Amniotic epithelial cell (primary cell): ENCODE results near the gene VPS11.

Experiments
- DNase-seq: peaks from one replicate; pipeline ENCODE4 v3.0.0-alpha.2; 2010; ENCODE audit warnings: low read depth

The VPS11 gene

GRCh38 chr11:119081682-119082260 lies 14.2 kb downstream of the VPS11 start:
- DNase-seq: no peak

- peak; percentile 90 for DNase-seq
Observed at GRCh38 chr11:119084663-119085436, 17.2 kb downstream of the VPS11 start, which contains the start of gene HMBS. Gene HMBS (plus strand): TSS chr11:119084881. CDS start chr11:119085034, 153 bp downstream.

GRCh38 chr11:119085437-119085847 lies 17.8 kb downstream of the VPS11 start:
- peak; percentile 26 for DNase-seq

GRCh38 chr11:119087123-119087522 lies 19.5 kb downstream of the VPS11 start:
- DNase-seq: no peak

GRCh38 chr11:119087747-119088241 lies 20.2 kb downstream of the VPS11 start:
- DNase-seq: no peak

- no peak for DNase-seq
Observed at GRCh38 chr11:119088406-119088805, 20.8 kb downstream of the VPS11 start.

- no peak for DNase-seq
Observed at GRCh38 chr11:119089319-119089718, 21.7 kb downstream of the VPS11 start.

GRCh38 chr11:119091178-119091577 lies 23.6 kb downstream of the VPS11 start:
- DNase-seq: peak; percentile 29

- no peak for DNase-seq
Observed at GRCh38 chr11:119091966-119092879, 24.6 kb downstream of the VPS11 start.

- DNase-seq: peak; percentile 27
Observed at GRCh38 chr11:119092880-119093842, 25.5 kb downstream of the VPS11 start.

- DNase-seq: peak; percentile 34
Observed at GRCh38 chr11:119093942-119094815, 26.6 kb downstream of the VPS11 start.

GRCh38 chr11:119094816-119095065 lies 27.1 kb downstream of the VPS11 start:
- DNase-seq: peak; percentile 83

GRCh38 chr11:119095066-119095880 lies 27.7 kb downstream of the VPS11 start:
- DNase-seq: peak; percentile 99

GRCh38 chr11:119099711-119100110 lies 32.1 kb downstream of the VPS11 start:
- no peak for DNase-seq

GRCh38 chr11:119100246-119100970 lies 32.8 kb downstream of the VPS11 start:
- DNase-seq: peak; percentile 52

GRCh38 chr11:119100994-119101758 lies 33.6 kb downstream of the VPS11 start:
- no peak for DNase-seq

GRCh38 chr11:119101759-119102423 lies 34.3 kb downstream of the VPS11 start, which contains the start of gene DPAGT1:
Gene DPAGT1 (minus strand): TSS chr11:119101853. CDS start chr11:119101655, 198 bp downstream.
- peak; percentile 96 for DNase-seq
